ENCODE measurements around the gene SLU7.

SLU7 gene

GRCh38 chr5:160419458-160420330, 813 bp upstream of the SLU7 start:
- H3K27ac ChIP-seq (ENCODE audit: low read depth, low read length), result peak overlapping the region; percentile 87
- peaks cover 39% of the 10 kb centered on the region for H3K4me1 ChIP-seq (ENCODE audit: control insufficient read depth, insufficient read depth, low read length, unreplicated experiment)
- no peaks in the 10 kb centered on the region for H3K27me3 ChIP-seq (ENCODE audit: insufficient read depth, low read length)
- H3K36me3 ChIP-seq (ENCODE audit: insufficient read depth, low read length), result peaks cover 7% of the 10 kb centered on the region; the same call in 1 of the 2 replicates
- peaks cover 57% of the 10 kb centered on the region for H3K79me2 ChIP-seq (ENCODE audit: control insufficient read depth, insufficient read depth, low read length, unreplicated experiment)
- peak overlapping the region; percentile 77 for H2AFZ ChIP-seq (ENCODE audit: low read length, unreplicated experiment)
- H3K4me3 ChIP-seq (ENCODE audit: low read depth, low read length), result peak overlapping the region; percentile 90

DNA sequence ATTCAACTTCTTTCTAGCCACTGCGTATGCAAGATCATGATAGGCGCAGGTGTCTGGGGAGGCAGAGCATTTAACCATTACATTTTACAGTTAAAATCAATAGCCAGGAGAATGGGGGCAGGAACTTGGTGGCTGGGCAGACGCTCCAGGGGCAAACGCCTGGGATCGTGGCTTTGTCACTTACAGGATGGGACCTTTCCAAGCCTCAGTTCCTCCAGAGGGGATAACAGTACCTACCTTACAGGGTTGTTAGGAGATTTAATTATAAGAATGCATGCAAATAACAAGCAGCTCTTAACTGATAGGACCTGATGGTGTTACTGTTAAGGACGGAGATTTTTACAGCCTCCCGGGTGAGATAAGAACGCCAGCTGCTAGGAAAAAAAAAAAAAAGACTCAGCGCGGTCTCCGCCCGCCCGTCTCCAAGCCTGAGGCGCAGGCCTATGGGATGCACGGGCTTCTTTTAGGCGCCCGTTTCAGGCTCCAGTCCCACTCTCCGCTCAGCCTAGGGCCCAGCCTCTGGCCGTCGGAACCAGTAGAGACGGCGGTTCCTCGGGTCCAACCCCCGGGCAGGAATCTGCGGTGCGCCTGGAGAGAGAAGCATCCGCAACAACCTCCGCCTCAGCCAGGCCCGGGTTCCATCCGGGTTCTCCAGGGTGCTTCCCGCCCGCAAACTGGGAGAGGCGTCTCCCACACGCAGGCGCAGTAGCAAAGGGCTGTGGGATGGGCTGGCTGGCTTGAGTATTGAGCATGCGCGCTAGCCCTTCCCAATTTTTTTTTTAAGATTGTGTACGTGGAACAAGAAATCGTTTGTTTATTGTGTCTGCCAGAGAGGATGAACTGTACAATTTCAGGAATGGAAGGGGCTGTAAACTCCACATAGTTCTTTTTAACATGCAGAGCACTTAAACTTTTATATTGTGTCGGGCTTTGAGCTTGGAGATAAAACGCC, 19.2 kb downstream of the SLU7 start, which contains the start of gene FAM200C:
FAM200C (minus strand) TSS at position 653 of the 952 bp plus-strand sequence. CDS start 4,564 bp downstream, outside the sequence.
- H3K27ac ChIP-seq (ENCODE audit: low read depth, low read length), result peak within 1 kb of the TSS; percentile 80
- H3K79me2 ChIP-seq (ENCODE audit: control insufficient read depth, insufficient read depth, low read length, unreplicated experiment), result peaks cover 36% of the 10 kb centered on the region
- peaks cover 5% of the 10 kb centered on the region for H3K36me3 ChIP-seq (ENCODE audit: insufficient read depth, low read length)
- H3K4me1 ChIP-seq (ENCODE audit: control insufficient read depth, insufficient read depth, low read length, unreplicated experiment), result peaks cover 3% of the 10 kb centered on the region
- H2AFZ ChIP-seq (ENCODE audit: low read length, unreplicated experiment), result peak within 1 kb of the TSS; percentile 83
- H3K27me3 ChIP-seq (ENCODE audit: insufficient read depth, low read length), result no peaks in the 10 kb centered on the region
- peak within 1 kb of the TSS; percentile 83 for H3K4me3 ChIP-seq (ENCODE audit: low read depth, low read length)

DNA sequence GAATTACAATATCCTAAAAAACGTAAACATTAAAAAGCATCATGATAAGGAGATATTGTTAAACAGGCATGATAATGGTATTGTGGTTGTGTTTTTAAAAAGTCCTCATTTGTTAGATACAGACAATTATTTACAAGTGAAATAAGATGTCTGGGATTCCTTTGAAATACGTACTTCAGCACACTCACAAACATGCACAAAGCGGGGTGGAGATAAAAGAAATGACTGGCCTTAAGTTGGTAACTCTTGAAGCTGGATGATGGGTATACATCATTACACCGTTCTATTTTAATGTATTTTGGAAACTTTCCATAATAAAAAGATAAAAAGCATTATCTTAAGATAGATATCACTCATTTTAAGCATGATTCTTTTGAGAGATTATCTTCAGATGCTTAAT, 20.1 kb downstream of the SLU7 start:
- H3K4me3 ChIP-seq (ENCODE audit: low read depth, low read length), result peak overlapping the region; percentile 83
- H2AFZ ChIP-seq (ENCODE audit: low read length, unreplicated experiment), result no peak overlapping the region
- peaks cover 5% of the 10 kb centered on the region; the same call in 1 of the 2 replicates for H3K36me3 ChIP-seq (ENCODE audit: insufficient read depth, low read length)
- no peaks in the 10 kb centered on the region for H3K27me3 ChIP-seq (ENCODE audit: insufficient read depth, low read length)
- H3K27ac ChIP-seq (ENCODE audit: low read depth, low read length), result no peak overlapping the region
- peaks cover 36% of the 10 kb centered on the region for H3K79me2 ChIP-seq (ENCODE audit: control insufficient read depth, insufficient read depth, low read length, unreplicated experiment)
- peaks cover 3% of the 10 kb centered on the region for H3K4me1 ChIP-seq (ENCODE audit: control insufficient read depth, insufficient read depth, low read length, unreplicated experiment)

DNA sequence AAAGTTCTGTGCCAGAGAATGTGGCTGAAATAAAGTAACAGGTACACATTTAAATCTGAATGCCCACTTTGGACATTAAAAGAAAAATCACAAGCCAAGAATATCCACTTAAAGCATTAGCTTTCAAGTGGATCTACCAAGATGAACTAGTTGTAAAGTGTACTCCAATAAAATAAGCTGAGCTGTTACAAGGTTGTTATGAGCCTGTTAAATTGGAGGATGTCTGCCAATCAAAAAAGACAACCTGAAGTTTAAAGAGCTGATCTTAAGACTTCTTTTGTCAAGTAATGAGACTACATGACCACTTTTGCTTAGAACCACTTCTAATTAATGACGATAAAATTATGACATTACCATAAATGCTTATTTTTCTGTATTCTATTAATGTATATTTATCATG, 21.4 kb downstream of the SLU7 start:
- Histone ChIP-seq H3K79me2 (ENCODE audit: control insufficient read depth, insufficient read depth, low read length, unreplicated experiment) (peaks cover 36% of the 10 kb centered on the region), H3K36me3 (ENCODE audit: insufficient read depth, low read length) (no peaks in the 10 kb centered on the region), H3K27me3 (ENCODE audit: insufficient read depth, low read length) (no peaks in the 10 kb centered on the region)

GRCh38 chr5:160395111-160395510, 23.8 kb downstream of the SLU7 start:
- Histone ChIP-seq H3K4me1 (ENCODE audit: control insufficient read depth, insufficient read depth, low read length, unreplicated experiment) (peaks cover 3% of the 10 kb centered on the region), H3K79me2 (ENCODE audit: control insufficient read depth, insufficient read depth, low read length, unreplicated experiment) (peaks cover 36% of the 10 kb centered on the region), H2AFZ (ENCODE audit: low read length, unreplicated experiment) (no peak overlapping the region), H3K36me3 (ENCODE audit: insufficient read depth, low read length) (no peaks in the 10 kb centered on the region), H3K27ac (ENCODE audit: low read depth, low read length) (no peak overlapping the region), H3K4me3 (ENCODE audit: low read depth, low read length) (no peak overlapping the region), H3K27me3 (ENCODE audit: insufficient read depth, low read length) (no peaks in the 10 kb centered on the region)

More for the DNA sequence above, 21.4 kb downstream of the SLU7 start:
- peak overlapping the region; percentile 3; the same call in 1 of the 2 replicates for H3K4me3 ChIP-seq (ENCODE audit: low read depth, low read length)
- no peak overlapping the region for H2AFZ ChIP-seq (ENCODE audit: low read length, unreplicated experiment)
- H3K4me1 ChIP-seq (ENCODE audit: control insufficient read depth, insufficient read depth, low read length, unreplicated experiment), result peaks cover 3% of the 10 kb centered on the region
- no peak overlapping the region for H3K27ac ChIP-seq (ENCODE audit: low read depth, low read length)

- Histone ChIP-seq H3K79me2 (ENCODE audit: control insufficient read depth, insufficient read depth, low read length, unreplicated experiment) (peaks cover 8% of the 10 kb centered on the region), H3K4me1 (ENCODE audit: control insufficient read depth, insufficient read depth, low read length, unreplicated experiment) (no peaks in the 10 kb centered on the region), H3K27me3 (ENCODE audit: insufficient read depth, low read length) (no peaks in the 10 kb centered on the region), H3K27ac (ENCODE audit: low read depth, low read length) (no peak overlapping the region), H3K4me3 (ENCODE audit: low read depth, low read length) (no peak overlapping the region), H2AFZ (ENCODE audit: low read length, unreplicated experiment) (no peak overlapping the region), H3K36me3 (ENCODE audit: insufficient read depth, low read length) (0 out of 2 replicates have a peak, but pooled peaks cover 5% of the 10 kb centered on the region)
Measured at GRCh38 chr5:160390787-160391696, 27.8 kb downstream of the SLU7 start.

- no peak overlapping the region for H2AFZ ChIP-seq (ENCODE audit: low read length, unreplicated experiment)
- H3K4me1 ChIP-seq (ENCODE audit: control insufficient read depth, insufficient read depth, low read length, unreplicated experiment), result no peaks in the 10 kb centered on the region
- 0 out of 2 replicates have a peak, but pooled peaks cover 5% of the 10 kb centered on the region for H3K36me3 ChIP-seq (ENCODE audit: insufficient read depth, low read length)
- H3K4me3 ChIP-seq (ENCODE audit: low read depth, low read length), result no peak overlapping the region
- no peaks in the 10 kb centered on the region for H3K79me2 ChIP-seq (ENCODE audit: control insufficient read depth, insufficient read depth, low read length, unreplicated experiment)
- no peak overlapping the region for H3K27ac ChIP-seq (ENCODE audit: low read depth, low read length)
- no peaks in the 10 kb centered on the region for H3K27me3 ChIP-seq (ENCODE audit: insufficient read depth, low read length)
Measured at GRCh38 chr5:160387445-160387844, 31.4 kb downstream of the SLU7 start.

- 0 out of 2 replicates have a peak, but pooled peaks cover 12% of the 10 kb centered on the region for H3K27me3 ChIP-seq (ENCODE audit: insufficient read depth, low read length)
- no peak overlapping the region for H2AFZ ChIP-seq (ENCODE audit: low read length, unreplicated experiment)
- H3K79me2 ChIP-seq (ENCODE audit: control insufficient read depth, insufficient read depth, low read length, unreplicated experiment), result no peaks in the 10 kb centered on the region
- no peak overlapping the region for H3K27ac ChIP-seq (ENCODE audit: low read depth, low read length)
- H3K4me3 ChIP-seq (ENCODE audit: low read depth, low read length), result no peak overlapping the region
- 0 out of 2 replicates have a peak, but pooled peaks cover 5% of the 10 kb centered on the region for H3K36me3 ChIP-seq (ENCODE audit: insufficient read depth, low read length)
- H3K4me1 ChIP-seq (ENCODE audit: control insufficient read depth, insufficient read depth, low read length, unreplicated experiment), result no peaks in the 10 kb centered on the region
Measured at GRCh38 chr5:160385496-160385895, 33.4 kb downstream of the SLU7 start.

- H3K4me3 ChIP-seq (ENCODE audit: low read depth, low read length), result no peak overlapping the region
- no peaks in the 10 kb centered on the region for H3K79me2 ChIP-seq (ENCODE audit: control insufficient read depth, insufficient read depth, low read length, unreplicated experiment)
- H3K36me3 ChIP-seq (ENCODE audit: insufficient read depth, low read length), result 0 out of 2 replicates have a peak, but pooled peaks cover 5% of the 10 kb centered on the region
- no peak overlapping the region for H3K27ac ChIP-seq (ENCODE audit: low read depth, low read length)
- 0 out of 2 replicates have a peak, but pooled peaks cover 16% of the 10 kb centered on the region for H3K27me3 ChIP-seq (ENCODE audit: insufficient read depth, low read length)
- no peak overlapping the region for H2AFZ ChIP-seq (ENCODE audit: low read length, unreplicated experiment)
- no peaks in the 10 kb centered on the region for H3K4me1 ChIP-seq (ENCODE audit: control insufficient read depth, insufficient read depth, low read length, unreplicated experiment)
Measured at GRCh38 chr5:160384681-160385080, 34.2 kb downstream of the SLU7 start.

Measured in ACC112 (cell line).